ENCODE measurements around the gene MAMDC2.

Gene MAMDC2

GRCh38 chr9:70046274-70047070, 2.8 kb downstream of the MAMDC2 start:
- Histone ChIP-seq H3K27me3 (ENCODE audit: control insufficient read depth, insufficient read depth, low read length, poor library complexity, severe bottlenecking) (peaks cover 30% of the 10 kb centered on the region), H3K9me3 (ENCODE audit: control insufficient read depth, low read length) (no peaks in the 10 kb centered on the region), H3K27ac (ENCODE audit: insufficient read depth, low read depth, low read length, poor library complexity, severe bottlenecking) (no peak overlapping the region), H3K4me3 (ENCODE audit: insufficient read depth, low read depth, low read length) (no peak overlapping the region), H3K4me1 (ENCODE audit: control insufficient read depth, insufficient read depth, low read length) (peaks cover 13% of the 10 kb centered on the region), H3K36me3 (ENCODE audit: control insufficient read depth, insufficient read depth, low read length) (no peaks in the 10 kb centered on the region)
- WGBS, 2 experiments: 83 to 85% methylated on average over 7 of the region's 7 CpGs

- Histone ChIP-seq H3K27me3 (ENCODE audit: control insufficient read depth, insufficient read depth, low read length, poor library complexity, severe bottlenecking) (peaks cover 13% of the 10 kb centered on the region), H3K36me3 (ENCODE audit: control insufficient read depth, insufficient read depth, low read length) (no peaks in the 10 kb centered on the region), H3K4me1 (ENCODE audit: control insufficient read depth, insufficient read depth, low read length) (no peaks in the 10 kb centered on the region), H3K4me3 (ENCODE audit: insufficient read depth, low read depth, low read length) (no peak overlapping the region), H3K27ac (ENCODE audit: insufficient read depth, low read depth, low read length, poor library complexity, severe bottlenecking) (no peak overlapping the region), H3K9me3 (ENCODE audit: control insufficient read depth, low read length) (no peaks in the 10 kb centered on the region)
- 91% methylated on average over 4 of the region's 4 CpGs for WGBS, 2 experiments
Observed at GRCh38 chr9:70049236-70049635, 5.6 kb downstream of the MAMDC2 start.

GRCh38 chr9:70049672-70050271, 6.1 kb downstream of the MAMDC2 start:
- H3K27me3 ChIP-seq (ENCODE audit: control insufficient read depth, insufficient read depth, low read length, poor library complexity, severe bottlenecking): peaks cover 8% of the 10 kb centered on the region
- H3K4me1 ChIP-seq (ENCODE audit: control insufficient read depth, insufficient read depth, low read length): no peaks in the 10 kb centered on the region
- no peaks in the 10 kb centered on the region for H3K36me3 ChIP-seq (ENCODE audit: control insufficient read depth, insufficient read depth, low read length)
- H3K27ac ChIP-seq (ENCODE audit: insufficient read depth, low read depth, low read length, poor library complexity, severe bottlenecking): no peak overlapping the region
- H3K4me3 ChIP-seq (ENCODE audit: insufficient read depth, low read depth, low read length): no peak overlapping the region
- 89 to 90% methylated on average over 6 of the region's 6 CpGs for WGBS, 2 experiments
- no peaks in the 10 kb centered on the region for H3K9me3 ChIP-seq (ENCODE audit: control insufficient read depth, low read length)

- H3K27ac ChIP-seq (ENCODE audit: insufficient read depth, low read depth, low read length, poor library complexity, severe bottlenecking): no peak overlapping the region
- no peak overlapping the region for H3K4me3 ChIP-seq (ENCODE audit: insufficient read depth, low read depth, low read length)
- no peaks in the 10 kb centered on the region for H3K4me1 ChIP-seq (ENCODE audit: control insufficient read depth, insufficient read depth, low read length)
- no peaks in the 10 kb centered on the region for H3K36me3 ChIP-seq (ENCODE audit: control insufficient read depth, insufficient read depth, low read length)
- H3K9me3 ChIP-seq (ENCODE audit: control insufficient read depth, low read length): no peaks in the 10 kb centered on the region
- 95 to 97% methylated on average over 1 of the region's 1 CpG for WGBS, 2 experiments
- no peaks in the 10 kb centered on the region for H3K27me3 ChIP-seq (ENCODE audit: control insufficient read depth, insufficient read depth, low read length, poor library complexity, severe bottlenecking)
Observed at GRCh38 chr9:70052768-70053167, 9.1 kb downstream of the MAMDC2 start.

GRCh38 chr9:70053864-70054263, 10.2 kb downstream of the MAMDC2 start:
- Histone ChIP-seq H3K36me3 (ENCODE audit: control insufficient read depth, insufficient read depth, low read length) (no peaks in the 10 kb centered on the region), H3K4me3 (ENCODE audit: insufficient read depth, low read depth, low read length) (no peak overlapping the region), H3K27me3 (ENCODE audit: control insufficient read depth, insufficient read depth, low read length, poor library complexity, severe bottlenecking) (no peaks in the 10 kb centered on the region), H3K27ac (ENCODE audit: insufficient read depth, low read depth, low read length, poor library complexity, severe bottlenecking) (no peak overlapping the region), H3K9me3 (ENCODE audit: control insufficient read depth, low read length) (no peaks in the 10 kb centered on the region), H3K4me1 (ENCODE audit: control insufficient read depth, insufficient read depth, low read length) (no peaks in the 10 kb centered on the region)
- 86 to 91% methylated on average over 2 of the region's 2 CpGs for WGBS, 2 experiments

- Histone ChIP-seq H3K4me3 (ENCODE audit: insufficient read depth, low read depth, low read length) (no peak overlapping the region), H3K4me1 (ENCODE audit: control insufficient read depth, insufficient read depth, low read length) (no peaks in the 10 kb centered on the region), H3K27ac (ENCODE audit: insufficient read depth, low read depth, low read length, poor library complexity, severe bottlenecking) (no peak overlapping the region), H3K9me3 (ENCODE audit: control insufficient read depth, low read length) (no peaks in the 10 kb centered on the region), H3K27me3 (ENCODE audit: control insufficient read depth, insufficient read depth, low read length, poor library complexity, severe bottlenecking) (no peaks in the 10 kb centered on the region), H3K36me3 (ENCODE audit: control insufficient read depth, insufficient read depth, low read length) (no peaks in the 10 kb centered on the region)
- 81 to 97% methylated on average over 3 of the region's 3 CpGs for WGBS, 2 experiments
Observed at GRCh38 chr9:70054521-70054920, 10.9 kb downstream of the MAMDC2 start.

GRCh38 chr9:70055406-70056210, 12.0 kb downstream of the MAMDC2 start:
- Histone ChIP-seq H3K9me3 (ENCODE audit: control insufficient read depth, low read length) (no peaks in the 10 kb centered on the region), H3K36me3 (ENCODE audit: control insufficient read depth, insufficient read depth, low read length) (no peaks in the 10 kb centered on the region), H3K4me3 (ENCODE audit: insufficient read depth, low read depth, low read length) (no peak overlapping the region), H3K27me3 (ENCODE audit: control insufficient read depth, insufficient read depth, low read length, poor library complexity, severe bottlenecking) (no peaks in the 10 kb centered on the region), H3K4me1 (ENCODE audit: control insufficient read depth, insufficient read depth, low read length) (no peaks in the 10 kb centered on the region), H3K27ac (ENCODE audit: insufficient read depth, low read depth, low read length, poor library complexity, severe bottlenecking) (no peak overlapping the region)
- WGBS, 2 experiments: 94 to 100% methylated on average over 1 to 2 of the region's 3 CpGs

GRCh38 chr9:70056211-70056944, 12.7 kb downstream of the MAMDC2 start:
- no peaks in the 10 kb centered on the region for H3K9me3 ChIP-seq (ENCODE audit: control insufficient read depth, low read length)
- no peak overlapping the region for H3K4me3 ChIP-seq (ENCODE audit: insufficient read depth, low read depth, low read length)
- no peaks in the 10 kb centered on the region for H3K27me3 ChIP-seq (ENCODE audit: control insufficient read depth, insufficient read depth, low read length, poor library complexity, severe bottlenecking)
- no peaks in the 10 kb centered on the region for H3K36me3 ChIP-seq (ENCODE audit: control insufficient read depth, insufficient read depth, low read length)
- WGBS, 2 experiments: 91 to 94% methylated on average over 10 of the region's 10 CpGs
- no peaks in the 10 kb centered on the region for H3K4me1 ChIP-seq (ENCODE audit: control insufficient read depth, insufficient read depth, low read length)
- no peak overlapping the region for H3K27ac ChIP-seq (ENCODE audit: insufficient read depth, low read depth, low read length, poor library complexity, severe bottlenecking)

GRCh38 chr9:70058569-70059116, 15.0 kb downstream of the MAMDC2 start:
- 92 to 96% methylated on average over 3 of the region's 3 CpGs for WGBS, 2 experiments
- Histone ChIP-seq H3K4me1 (ENCODE audit: control insufficient read depth, insufficient read depth, low read length) (no peaks in the 10 kb centered on the region), H3K36me3 (ENCODE audit: control insufficient read depth, insufficient read depth, low read length) (no peaks in the 10 kb centered on the region), H3K27me3 (ENCODE audit: control insufficient read depth, insufficient read depth, low read length, poor library complexity, severe bottlenecking) (no peaks in the 10 kb centered on the region), H3K4me3 (ENCODE audit: insufficient read depth, low read depth, low read length) (no peak overlapping the region), H3K9me3 (ENCODE audit: control insufficient read depth, low read length) (no peaks in the 10 kb centered on the region), H3K27ac (ENCODE audit: insufficient read depth, low read depth, low read length, poor library complexity, severe bottlenecking) (no peak overlapping the region)
